ENCODE measurements around the gene TRRAP.

The TRRAP gene

DNA sequence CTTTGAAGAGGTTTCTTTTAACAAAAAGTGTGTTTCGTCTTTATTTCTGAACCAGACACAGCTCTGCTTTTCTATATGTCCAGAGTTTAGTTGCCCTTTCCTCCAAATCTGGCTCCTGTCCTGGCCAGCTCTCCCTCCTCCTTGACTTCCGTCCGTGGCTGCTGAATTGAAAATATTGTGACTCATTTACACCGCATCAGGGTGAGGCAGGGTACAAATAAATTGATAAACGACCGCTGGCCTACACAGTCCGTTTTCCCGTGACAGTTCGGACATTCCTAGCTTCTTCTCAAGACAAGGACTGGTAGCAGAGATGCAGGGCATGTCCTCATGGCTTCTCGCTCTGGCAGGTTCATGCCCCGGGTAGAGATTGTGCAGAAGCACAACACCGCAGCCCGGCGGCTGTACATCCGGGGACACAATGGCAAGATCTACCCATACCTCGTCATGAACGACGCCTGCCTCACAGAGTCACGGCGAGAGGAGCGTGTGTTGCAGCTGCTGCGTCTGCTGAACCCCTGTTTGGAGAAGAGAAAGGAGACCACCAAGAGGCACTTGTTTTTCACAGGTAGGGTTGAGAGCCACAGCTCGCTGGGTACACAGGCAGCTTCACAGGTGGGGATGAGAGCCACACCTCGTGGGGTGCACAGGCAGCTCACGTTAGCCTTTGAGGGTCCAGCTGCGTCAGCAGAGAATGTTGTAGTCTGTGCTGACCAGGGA lies 126.6 kb downstream of the TRRAP start:
- Histone ChIP-seq H3K9me3 (ENCODE audit: control extremely low read depth in 1 of 5, control insufficient read depth in 4 of 5, insufficient read depth in 2 of 5, low read depth in 1 of 5, low read length in 4 of 5) (no peaks in the 10 kb centered on the region), H3K4me3 (ENCODE audit: control insufficient read depth in 1 of 7, extremely low read depth in 1 of 7, insufficient read depth in 4 of 7, low read depth in 2 of 7, low read length in 6 of 7) (no peak overlapping the region), H3K27ac (ENCODE audit: insufficient read depth in 1 of 2, low read depth in 1 of 2, low read length in 2 of 2, poor library complexity in 1 of 2, severe bottlenecking in 2 of 2) (no peak overlapping the region), H3K36me3 (ENCODE audit: control insufficient read depth in 4 of 4, insufficient read depth in 4 of 4, low read length in 3 of 4) (peaks cover 15 to 86% (median 70%) of the 10 kb centered on the region in 4 experiments), H3K27me3 (replicated peaks in 2 of 5; ENCODE audit: control insufficient read depth in 4 of 5, insufficient read depth in 5 of 5, low read length in 4 of 5) (no peaks in the 10 kb centered on the region), H3K4me1 (ENCODE audit: control extremely low read depth in 1 of 4, control insufficient read depth in 4 of 4, insufficient read depth in 4 of 4, low read length in 3 of 4) (no peaks in the 10 kb centered on the region)
- ChIA-PET POLR2A (no interaction called here), CTCF (interaction anchor here (1.3 kb wide), 1 partner anchor 9 kb away, joined by 3 read pairs; no protein-coding TSS in a partner anchor)
- 97% methylated on average over 26 of the region's 26 CpGs for WGBS (ENCODE audit: insufficient coverage)
- DNase-seq, result no peak

DNA sequence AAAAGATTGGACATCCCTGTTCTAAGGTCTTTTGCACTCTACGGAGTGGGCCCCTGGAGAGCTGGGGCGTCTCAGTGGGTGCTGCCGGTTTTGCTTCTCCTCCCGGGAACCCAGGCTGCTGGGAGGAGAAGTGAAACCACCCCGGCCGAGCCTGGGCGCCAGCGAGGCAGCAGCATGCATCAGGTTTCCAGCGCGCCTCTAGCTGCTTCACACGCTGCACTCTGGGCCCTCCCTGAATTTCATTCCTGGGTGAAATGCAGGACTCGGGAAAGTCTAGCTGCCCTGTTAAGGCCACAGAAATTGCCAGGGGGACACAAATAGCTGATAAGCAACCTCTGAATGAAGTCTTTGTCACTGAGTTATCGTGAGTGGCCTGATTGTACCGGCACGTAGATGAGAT lies 127.4 kb downstream of the TRRAP start:
- Histone ChIP-seq H3K9me3 (ENCODE audit: control extremely low read depth in 1 of 5, control insufficient read depth in 4 of 5, insufficient read depth in 2 of 5, low read depth in 1 of 5, low read length in 4 of 5) (no peaks in the 10 kb centered on the region), H3K4me3 (ENCODE audit: control insufficient read depth in 1 of 7, extremely low read depth in 1 of 7, insufficient read depth in 4 of 7, low read depth in 2 of 7, low read length in 6 of 7) (no peak overlapping the region), H3K4me1 (ENCODE audit: control extremely low read depth in 1 of 4, control insufficient read depth in 4 of 4, insufficient read depth in 4 of 4, low read length in 3 of 4) (no peaks in the 10 kb centered on the region), H3K27me3 (replicated peaks in 2 of 5; ENCODE audit: control insufficient read depth in 4 of 5, insufficient read depth in 5 of 5, low read length in 4 of 5) (no peaks in the 10 kb centered on the region), H3K27ac (ENCODE audit: insufficient read depth in 1 of 2, low read depth in 1 of 2, low read length in 2 of 2, poor library complexity in 1 of 2, severe bottlenecking in 2 of 2) (no peak overlapping the region), H3K36me3 (ENCODE audit: control insufficient read depth in 4 of 4, insufficient read depth in 4 of 4, low read length in 3 of 4) (peaks cover 11 to 85% (median 70%) of the 10 kb centered on the region in 4 experiments)
- CTCF ChIA-PET, result interaction anchor here (0.8 to 1.3 kb wide), 2 partner anchors 9 to 15 kb away, joined by 3 read pairs; no protein-coding TSS in a partner anchor
- whole genome bisulfite sequencing (ENCODE audit: insufficient coverage), result 94% methylated on average over 15 of the region's 15 CpGs
- DNase-seq, result no peak
- POLR2A ChIA-PET, result no interaction called here

DNA sequence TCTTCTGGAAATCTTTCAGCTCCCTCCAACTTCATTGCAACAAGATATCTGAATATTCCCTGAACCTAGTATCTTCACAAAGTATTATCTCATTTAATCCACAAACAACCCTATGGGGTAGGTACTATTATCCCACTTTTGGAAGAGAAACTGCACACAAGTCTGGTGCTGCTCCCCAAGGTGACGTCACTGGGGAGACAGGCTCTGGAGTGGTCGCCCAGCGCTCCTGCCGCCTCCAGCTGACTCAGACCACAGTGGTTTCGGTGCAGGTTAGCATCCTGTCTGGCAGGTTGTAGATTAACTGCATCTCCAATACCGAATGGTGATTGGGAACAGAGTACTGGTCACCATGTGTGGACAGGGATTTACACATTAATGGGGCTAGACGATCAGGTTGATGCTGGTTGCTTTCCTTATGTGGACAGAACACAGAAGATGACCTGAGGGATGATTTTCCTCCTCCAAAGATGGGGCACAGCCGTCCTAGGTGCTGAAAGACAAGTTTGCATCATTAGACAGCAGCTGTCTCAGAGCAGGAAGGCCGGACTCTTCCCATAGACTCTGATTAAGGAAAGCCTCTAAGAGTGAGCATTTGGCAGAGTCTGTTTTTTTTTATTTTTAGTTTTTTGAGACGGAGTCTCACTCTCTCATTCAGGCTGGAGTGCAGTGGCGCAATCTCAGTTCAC lies 128.6 kb downstream of the TRRAP start:
- 90% methylated on average over 10 of the region's 11 CpGs for WGBS (ENCODE audit: insufficient coverage)
- Histone ChIP-seq H3K4me1 (ENCODE audit: control extremely low read depth in 1 of 4, control insufficient read depth in 4 of 4, insufficient read depth in 4 of 4, low read length in 3 of 4) (no peaks in the 10 kb centered on the region), H3K36me3 (ENCODE audit: control insufficient read depth in 4 of 4, insufficient read depth in 4 of 4, low read length in 3 of 4) (peaks cover 11 to 87% (median 71%) of the 10 kb centered on the region in 4 experiments), H3K9me3 (ENCODE audit: control extremely low read depth in 1 of 5, control insufficient read depth in 4 of 5, insufficient read depth in 2 of 5, low read depth in 1 of 5, low read length in 4 of 5) (no peaks in the 10 kb centered on the region), H3K27ac (ENCODE audit: insufficient read depth in 1 of 2, low read depth in 1 of 2, low read length in 2 of 2, poor library complexity in 1 of 2, severe bottlenecking in 2 of 2) (no peak overlapping the region), H3K27me3 (replicated peaks in 2 of 5; ENCODE audit: control insufficient read depth in 4 of 5, insufficient read depth in 5 of 5, low read length in 4 of 5) (no peaks in the 10 kb centered on the region), H3K4me3 (ENCODE audit: control insufficient read depth in 1 of 7, extremely low read depth in 1 of 7, insufficient read depth in 4 of 7, low read depth in 2 of 7, low read length in 6 of 7) (no peak overlapping the region)
- ChIA-PET CTCF (interaction anchor here (0.7 to 0.8 kb wide), 2 partner anchors 14 to 351 kb away, joined by 3 read pairs; no protein-coding TSS in a partner anchor), POLR2A (no interaction called here)
- no peak for DNase-seq

DNA sequence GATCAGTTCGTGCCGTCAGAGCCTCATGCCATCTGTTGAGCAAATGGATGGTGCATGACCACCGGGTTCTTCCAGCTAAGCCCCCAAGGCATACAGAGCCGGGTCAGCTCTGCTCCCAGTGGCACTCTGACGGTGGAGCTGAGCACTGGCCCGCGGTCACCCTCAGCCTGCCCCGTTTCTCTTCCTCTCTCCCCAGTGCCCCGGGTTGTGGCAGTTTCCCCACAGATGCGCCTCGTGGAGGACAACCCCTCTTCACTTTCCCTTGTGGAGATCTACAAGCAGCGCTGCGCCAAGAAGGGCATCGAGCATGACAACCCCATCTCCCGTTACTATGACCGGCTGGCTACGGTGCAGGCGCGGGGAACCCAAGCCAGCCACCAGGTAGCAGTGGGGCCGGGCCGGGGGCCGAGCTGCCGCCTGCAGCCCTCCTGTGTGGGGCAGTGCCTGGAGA lies 129.9 kb downstream of the TRRAP start:
- no peaks in the 10 kb centered on the region for H3K4me1 ChIP-seq (ENCODE audit: control extremely low read depth in 1 of 4, control insufficient read depth in 4 of 4, insufficient read depth in 4 of 4, low read length in 3 of 4)
- ChIA-PET POLR2A (no interaction called here), CTCF (no interaction called here)
- DNase-seq, result no peak
- peaks cover 11 to 88% (median 71%) of the 10 kb centered on the region in 4 experiments for H3K36me3 ChIP-seq (ENCODE audit: control insufficient read depth in 4 of 4, insufficient read depth in 4 of 4, low read length in 3 of 4)
- H3K27ac ChIP-seq (ENCODE audit: insufficient read depth in 1 of 2, low read depth in 1 of 2, low read length in 2 of 2, poor library complexity in 1 of 2, severe bottlenecking in 2 of 2), result no peak overlapping the region
- 96% methylated on average over 21 of the region's 23 CpGs for WGBS (ENCODE audit: insufficient coverage)
- H3K27me3 ChIP-seq (replicated peaks in 2 of 5; ENCODE audit: control insufficient read depth in 4 of 5, insufficient read depth in 5 of 5, low read length in 4 of 5), result no peaks in the 10 kb centered on the region
- H3K9me3 ChIP-seq (ENCODE audit: control extremely low read depth in 1 of 5, control insufficient read depth in 4 of 5, insufficient read depth in 2 of 5, low read depth in 1 of 5, low read length in 4 of 5), result no peaks in the 10 kb centered on the region
- H3K4me3 ChIP-seq (ENCODE audit: control insufficient read depth in 1 of 7, extremely low read depth in 1 of 7, insufficient read depth in 4 of 7, low read depth in 2 of 7, low read length in 6 of 7), result no peak overlapping the region

DNA sequence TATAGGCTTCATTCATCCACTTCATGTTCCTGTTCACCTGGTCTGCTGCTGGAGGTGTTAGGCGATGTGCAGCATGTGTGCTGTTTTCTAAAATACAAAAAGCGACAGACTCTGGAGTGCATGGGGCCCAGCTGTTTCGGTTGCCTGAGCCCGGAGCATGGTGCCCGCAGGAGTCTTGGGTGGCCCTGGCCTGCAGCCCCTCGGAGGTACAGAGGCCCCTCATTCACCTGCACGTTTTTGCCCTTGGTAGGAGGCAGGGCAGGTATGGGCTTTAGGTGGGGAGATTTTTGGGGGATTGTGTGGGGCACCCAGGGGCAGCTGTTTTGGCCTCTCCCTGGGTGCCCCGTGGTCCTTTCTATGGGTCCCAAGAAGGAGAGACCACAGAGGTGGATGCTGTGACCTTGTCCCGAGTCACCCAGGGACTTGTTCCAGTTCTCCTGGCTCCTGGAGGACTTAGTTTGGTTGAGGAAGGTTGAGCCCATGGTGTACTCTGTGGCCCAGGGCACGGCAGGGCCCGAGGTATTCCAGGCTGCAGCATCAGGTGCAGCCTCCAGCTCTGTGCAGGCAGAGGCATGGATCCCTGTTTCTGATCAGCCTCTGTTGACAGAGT lies 130.7 kb downstream of the TRRAP start:
- POLR2A ChIA-PET, result no interaction called here
- no peak for DNase-seq
- Histone ChIP-seq H3K27ac (ENCODE audit: insufficient read depth in 1 of 2, low read depth in 1 of 2, low read length in 2 of 2, poor library complexity in 1 of 2, severe bottlenecking in 2 of 2) (no peak overlapping the region), H3K9me3 (ENCODE audit: control extremely low read depth in 1 of 5, control insufficient read depth in 4 of 5, insufficient read depth in 2 of 5, low read depth in 1 of 5, low read length in 4 of 5) (no peaks in the 10 kb centered on the region), H3K4me1 (ENCODE audit: control extremely low read depth in 1 of 4, control insufficient read depth in 4 of 4, insufficient read depth in 4 of 4, low read length in 3 of 4) (no peaks in the 10 kb centered on the region), H3K27me3 (replicated peaks in 2 of 5; ENCODE audit: control insufficient read depth in 4 of 5, insufficient read depth in 5 of 5, low read length in 4 of 5) (no peaks in the 10 kb centered on the region), H3K36me3 (ENCODE audit: control insufficient read depth in 4 of 4, insufficient read depth in 4 of 4, low read length in 3 of 4) (peaks cover 14 to 91% (median 76%) of the 10 kb centered on the region in 4 experiments), H3K4me3 (ENCODE audit: control insufficient read depth in 1 of 7, extremely low read depth in 1 of 7, insufficient read depth in 4 of 7, low read depth in 2 of 7, low read length in 6 of 7) (no peak overlapping the region)
- 100% methylated on average over 8 of the region's 11 CpGs for WGBS (ENCODE audit: insufficient coverage)
- CTCF ChIA-PET, result no interaction called here

DNA sequence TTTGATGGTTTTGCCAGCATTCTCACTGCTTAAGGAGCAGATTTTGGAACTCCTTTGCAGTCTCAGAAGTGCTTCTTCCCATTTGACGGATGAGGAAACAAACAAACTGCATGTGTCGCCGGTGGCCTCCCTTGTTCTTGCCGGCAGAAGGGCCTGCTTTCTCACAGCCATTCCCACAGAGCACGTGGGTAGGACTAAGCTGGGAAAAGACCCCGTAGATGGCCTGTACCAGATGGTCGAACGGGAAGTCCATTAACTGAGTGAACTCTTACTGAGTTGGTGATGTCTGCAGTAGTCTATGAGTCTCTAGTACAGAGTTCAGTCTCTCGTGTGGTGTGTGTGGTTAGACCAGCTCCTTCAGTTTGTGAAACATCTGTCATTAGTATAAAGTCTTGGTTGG lies 131.9 kb downstream of the TRRAP start:
- Histone ChIP-seq H3K4me1 (ENCODE audit: control extremely low read depth in 1 of 4, control insufficient read depth in 4 of 4, insufficient read depth in 4 of 4, low read length in 3 of 4) (no peaks in the 10 kb centered on the region), H3K27ac (ENCODE audit: insufficient read depth in 1 of 2, low read depth in 1 of 2, low read length in 2 of 2, poor library complexity in 1 of 2, severe bottlenecking in 2 of 2) (no peak overlapping the region), H3K9me3 (ENCODE audit: control extremely low read depth in 1 of 5, control insufficient read depth in 4 of 5, insufficient read depth in 2 of 5, low read depth in 1 of 5, low read length in 4 of 5) (no peaks in the 10 kb centered on the region), H3K27me3 (replicated peaks in 2 of 5; ENCODE audit: control insufficient read depth in 4 of 5, insufficient read depth in 5 of 5, low read length in 4 of 5) (no peaks in the 10 kb centered on the region), H3K36me3 (ENCODE audit: control insufficient read depth in 4 of 4, insufficient read depth in 4 of 4, low read length in 3 of 4) (peaks cover 13 to 90% (median 75%) of the 10 kb centered on the region in 4 experiments), H3K4me3 (ENCODE audit: control insufficient read depth in 1 of 7, extremely low read depth in 1 of 7, insufficient read depth in 4 of 7, low read depth in 2 of 7, low read length in 6 of 7) (no peak overlapping the region)
- 96% methylated on average over 9 of the region's 9 CpGs for WGBS (ENCODE audit: insufficient coverage)
- POLR2A ChIA-PET, result no interaction called here
- CTCF ChIA-PET, result interaction anchor here (1.0 kb wide), 1 partner anchor 207 kb away, joined by 3 read pairs; no protein-coding TSS in a partner anchor
- DNase-seq, result no peak

DNA sequence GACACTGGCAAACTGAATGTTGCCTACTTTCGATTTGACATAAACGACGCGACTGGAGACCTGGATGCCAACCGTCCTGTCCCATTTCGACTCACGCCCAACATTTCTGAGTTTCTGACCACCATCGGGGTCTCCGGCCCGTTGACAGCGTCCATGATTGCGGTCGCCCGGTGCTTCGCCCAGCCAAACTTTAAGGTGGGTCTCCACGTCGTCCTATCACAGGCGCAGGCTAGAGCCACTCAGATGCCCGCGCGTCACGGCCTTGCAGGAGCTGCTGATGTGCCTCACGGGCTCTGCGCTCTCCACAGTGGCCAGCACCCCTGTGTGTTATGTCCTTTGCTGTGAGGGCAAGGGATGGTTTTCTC lies 133.0 kb downstream of the TRRAP start:
- 97% methylated on average over 17 of the region's 24 CpGs for WGBS (ENCODE audit: insufficient coverage)
- H3K27ac ChIP-seq (ENCODE audit: insufficient read depth in 1 of 2, low read depth in 1 of 2, low read length in 2 of 2, poor library complexity in 1 of 2, severe bottlenecking in 2 of 2), result no peak overlapping the region
- ChIA-PET POLR2A (no interaction called here), CTCF (no interaction called here)
- H3K27me3 ChIP-seq (replicated peaks in 2 of 5; ENCODE audit: control insufficient read depth in 4 of 5, insufficient read depth in 5 of 5, low read length in 4 of 5), result no peaks in the 10 kb centered on the region
- no peak for DNase-seq
- no peaks in the 10 kb centered on the region for H3K4me1 ChIP-seq (ENCODE audit: control extremely low read depth in 1 of 4, control insufficient read depth in 4 of 4, insufficient read depth in 4 of 4, low read length in 3 of 4)
- no peak overlapping the region for H3K4me3 ChIP-seq (ENCODE audit: control insufficient read depth in 1 of 7, extremely low read depth in 1 of 7, insufficient read depth in 4 of 7, low read depth in 2 of 7, low read length in 6 of 7)
- H3K9me3 ChIP-seq (ENCODE audit: control extremely low read depth in 1 of 5, control insufficient read depth in 4 of 5, insufficient read depth in 2 of 5, low read depth in 1 of 5, low read length in 4 of 5), result no peaks in the 10 kb centered on the region
- peaks cover 11 to 88% (median 72%) of the 10 kb centered on the region in 4 experiments for H3K36me3 ChIP-seq (ENCODE audit: control insufficient read depth in 4 of 4, insufficient read depth in 4 of 4, low read length in 3 of 4)
